HG02885 (cell line): ENCODE results near the gene PHF14.
A peak's percentile ranks its signal among the peaks of the same experiment; 100 is the strongest.

Source experiments
- ATAC-seq: cut with Tn5 transposase; IDR thresholded peaks from one replicate; pipeline ENCODE4 v1.9.1; 2021; ENCODE audit warnings: mild to moderate bottlenecking; ENCODE audit not compliant: unreplicated experiment, poor library complexity

PHF14 gene

DNA sequence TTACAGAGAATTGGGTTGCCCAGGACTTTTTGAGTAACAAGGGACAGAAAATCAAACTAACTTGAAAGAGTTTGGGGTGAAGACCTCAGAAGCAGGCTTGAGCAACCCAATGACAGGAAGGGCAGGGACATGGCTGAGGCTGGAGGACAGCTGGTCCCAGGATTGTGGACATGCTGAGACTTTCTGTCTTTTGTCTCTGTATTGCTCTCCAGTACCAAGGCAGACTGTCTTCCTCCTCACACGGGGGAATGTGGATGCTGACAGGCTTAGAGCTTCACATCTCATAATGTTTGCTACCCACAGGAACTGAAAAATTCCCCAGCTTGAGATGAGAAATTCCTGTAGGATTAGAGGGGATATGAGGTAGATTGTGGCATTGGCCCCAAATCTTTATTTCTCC lies 229.6 kb downstream of the PHF14 start:
- ATAC-seq: no peak

DNA sequence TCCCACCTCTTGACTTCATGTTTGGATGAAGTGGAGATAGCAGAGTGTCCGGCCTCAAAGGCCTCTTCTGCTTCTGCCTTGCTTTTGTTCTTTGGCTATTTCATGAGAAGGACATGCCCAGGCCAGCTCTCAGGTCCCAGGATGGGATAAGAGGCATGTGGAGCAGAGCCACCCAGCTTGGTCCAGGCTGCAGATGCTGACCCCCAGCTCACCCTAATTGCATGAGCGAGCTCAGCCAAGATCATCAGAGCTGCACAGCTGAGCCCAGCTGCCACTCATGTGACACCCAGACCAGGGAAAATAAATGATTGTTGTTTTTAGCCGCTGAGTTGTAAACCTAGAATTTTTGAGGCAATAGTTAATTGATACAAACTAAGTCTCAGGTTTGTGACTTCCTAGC lies 230.0 kb downstream of the PHF14 start:
- ATAC-seq: no peak

DNA sequence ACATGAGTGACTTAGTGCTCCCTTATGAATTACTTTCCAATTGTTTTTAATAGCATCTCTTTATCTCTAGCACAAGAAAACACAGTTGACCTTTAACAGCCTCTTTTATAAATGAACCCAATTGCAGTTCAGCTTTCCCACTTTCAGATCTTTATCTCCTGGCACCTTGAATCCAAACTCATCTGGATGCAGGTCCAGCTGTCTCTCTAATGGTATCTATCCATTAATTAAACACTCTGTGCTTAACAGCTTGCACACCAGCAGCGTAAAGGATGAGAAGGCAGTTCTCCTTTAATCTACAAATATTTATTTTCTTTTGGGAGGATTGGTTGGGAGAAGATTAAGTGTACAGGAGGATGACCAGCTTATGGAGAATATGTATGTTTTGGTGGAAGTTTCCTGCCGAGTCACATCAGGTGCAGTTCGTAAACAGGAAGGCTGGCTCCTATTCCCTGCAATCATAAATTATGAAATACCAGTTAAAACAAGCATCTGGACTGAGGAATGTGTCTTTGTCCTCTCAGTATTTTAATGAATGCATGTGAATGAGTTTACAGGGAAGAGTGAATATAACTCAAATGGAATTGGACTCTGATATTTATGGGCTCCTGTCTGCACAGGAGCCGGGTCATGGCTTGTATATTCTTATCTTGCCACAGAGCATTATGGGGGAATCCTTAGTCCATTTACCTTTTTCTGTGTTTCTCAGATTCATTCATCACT lies 232.7 kb downstream of the PHF14 start:
- ATAC-seq: no peak

DNA sequence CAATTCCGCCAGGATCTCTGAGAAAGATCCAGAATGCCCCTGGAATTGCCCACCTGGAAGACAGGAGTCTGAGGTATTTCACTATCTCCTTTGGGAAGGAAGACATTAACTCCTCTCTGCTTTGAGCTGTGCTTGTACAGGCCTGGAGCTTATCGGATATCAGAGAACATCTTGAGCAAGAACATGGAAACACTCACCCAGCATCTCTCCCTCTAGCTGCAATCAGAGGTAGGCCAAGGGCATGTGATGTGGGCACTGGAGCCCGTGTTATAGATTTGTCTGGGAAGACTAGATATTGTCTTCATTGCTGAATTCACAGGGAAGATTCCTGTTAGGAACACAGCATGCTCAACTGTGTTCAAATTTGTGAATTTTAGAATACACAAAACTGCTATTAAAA lies 233.9 kb downstream of the PHF14 start:
- no peak for ATAC-seq

GRCh38 chr7:11208883-11209465 lies 235.3 kb downstream of the PHF14 start:
- ATAC-seq: no peak

GRCh38 chr7:11210374-11210773 lies 236.7 kb downstream of the PHF14 start:
- peak; percentile 55 for ATAC-seq

- ATAC-seq: peak; percentile 82
Observed at GRCh38 chr7:11212080-11212711, 238.5 kb downstream of the PHF14 start.

- ATAC-seq: no peak
Observed at GRCh38 chr7:11212816-11213215, 239.1 kb downstream of the PHF14 start.

GRCh38 chr7:11213266-11213665 lies 239.6 kb downstream of the PHF14 start:
- ATAC-seq: no peak

GRCh38 chr7:11216276-11216675 lies 242.6 kb downstream of the PHF14 start:
- ATAC-seq: no peak

GRCh38 chr7:11217848-11218565 lies 244.3 kb downstream of the PHF14 start:
- no peak for ATAC-seq
